Activated CD4-positive, alpha-beta T cell treated with anti-CD3 and anti-CD28 coated beads, Interleukin-2, Interleukin-4, amounts not matched to agents 100 ng/mL and 50 ng/mL, durations not matched to agents 16 hours and 8 hours (primary cell): ENCODE results near the gene COPS6.
"Not testable (repeated sequence)": the region's sequence is repeated elsewhere in the genome, so short reads cannot be mapped to it uniquely, and the experiment has no call there.

ENCODE experiments used
- DNase-seq: peaks from one replicate; pipeline ENCODE4 v3.0.0-alpha.2; 2020; ENCODE audit warnings: low spot score

The COPS6 gene

DNA sequence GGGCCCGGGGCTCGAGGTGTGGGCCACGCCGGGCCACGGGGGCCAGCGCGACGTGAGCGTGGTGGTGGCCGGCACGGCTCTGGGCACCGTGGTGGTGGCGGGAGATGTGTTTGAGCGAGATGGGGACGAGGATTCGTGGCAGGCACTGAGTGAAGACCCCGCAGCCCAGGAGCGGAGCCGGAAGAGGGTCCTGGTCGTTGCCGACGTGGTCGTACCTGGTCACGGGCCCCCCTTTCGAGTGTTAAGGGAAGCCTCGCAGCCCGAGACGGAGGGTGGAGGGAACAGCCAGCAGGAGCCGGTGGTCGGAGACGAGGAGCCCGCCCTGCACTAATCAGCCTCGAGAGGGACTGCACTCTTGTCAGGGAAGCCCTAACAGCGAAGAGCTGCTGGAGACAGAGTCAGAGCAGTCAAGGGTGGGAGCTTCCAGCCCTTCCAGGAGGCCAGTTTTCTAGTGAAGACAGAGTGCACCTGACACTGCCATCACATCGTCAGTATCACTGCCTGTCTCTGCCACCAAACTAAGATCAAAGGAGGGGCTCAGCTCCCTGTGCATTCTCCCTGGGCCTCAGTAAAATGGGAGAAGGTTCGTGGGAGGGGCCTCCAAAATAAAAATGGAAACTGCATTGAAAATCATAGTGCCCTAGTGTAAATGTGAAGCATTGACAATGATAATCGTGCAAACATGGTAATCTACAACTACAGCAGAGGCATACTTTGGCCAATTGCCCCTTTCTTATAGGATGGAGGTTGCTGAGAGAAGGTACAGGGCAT lies 39.3 kb downstream of the COPS6 start:
- DNase-seq, result no peak

DNA sequence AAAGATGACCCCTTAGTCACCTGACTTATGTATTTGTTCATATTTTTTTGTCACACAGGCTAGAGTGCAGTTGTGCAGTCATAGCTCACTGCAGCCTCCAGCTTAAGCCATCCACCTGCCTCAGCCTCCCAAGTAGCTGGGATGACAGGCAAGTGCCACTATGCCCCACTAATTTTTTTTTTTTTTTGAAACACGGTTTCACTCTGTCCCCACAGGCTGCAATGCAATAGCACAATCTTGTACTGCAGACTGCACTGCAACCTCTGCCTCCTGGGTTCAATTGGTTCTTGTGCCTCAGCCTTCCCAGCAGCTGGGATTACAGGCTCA lies 39.8 kb downstream of the COPS6 start:
- DNase-seq, result no peak

DNA sequence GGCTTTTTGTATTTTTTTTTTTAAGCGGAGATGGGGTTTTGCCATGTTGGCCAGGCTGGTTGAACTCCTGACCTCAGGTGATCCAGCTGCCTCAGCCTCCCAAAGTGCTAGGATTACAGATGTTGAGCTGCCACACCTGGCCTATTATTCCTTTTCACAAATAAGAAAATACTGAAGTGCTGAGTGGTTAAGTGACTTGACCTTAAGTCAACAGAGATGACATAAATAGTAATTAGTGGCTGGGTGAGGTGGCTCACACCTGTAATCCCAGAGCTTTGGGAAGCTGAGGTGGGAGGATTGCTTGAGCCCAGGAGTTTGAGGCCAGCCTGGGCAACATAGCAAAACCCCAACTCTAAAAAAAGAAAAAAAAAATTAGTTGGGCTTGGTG lies 41.4 kb downstream of the COPS6 start:
- not testable (repeated sequence) for DNase-seq

DNA sequence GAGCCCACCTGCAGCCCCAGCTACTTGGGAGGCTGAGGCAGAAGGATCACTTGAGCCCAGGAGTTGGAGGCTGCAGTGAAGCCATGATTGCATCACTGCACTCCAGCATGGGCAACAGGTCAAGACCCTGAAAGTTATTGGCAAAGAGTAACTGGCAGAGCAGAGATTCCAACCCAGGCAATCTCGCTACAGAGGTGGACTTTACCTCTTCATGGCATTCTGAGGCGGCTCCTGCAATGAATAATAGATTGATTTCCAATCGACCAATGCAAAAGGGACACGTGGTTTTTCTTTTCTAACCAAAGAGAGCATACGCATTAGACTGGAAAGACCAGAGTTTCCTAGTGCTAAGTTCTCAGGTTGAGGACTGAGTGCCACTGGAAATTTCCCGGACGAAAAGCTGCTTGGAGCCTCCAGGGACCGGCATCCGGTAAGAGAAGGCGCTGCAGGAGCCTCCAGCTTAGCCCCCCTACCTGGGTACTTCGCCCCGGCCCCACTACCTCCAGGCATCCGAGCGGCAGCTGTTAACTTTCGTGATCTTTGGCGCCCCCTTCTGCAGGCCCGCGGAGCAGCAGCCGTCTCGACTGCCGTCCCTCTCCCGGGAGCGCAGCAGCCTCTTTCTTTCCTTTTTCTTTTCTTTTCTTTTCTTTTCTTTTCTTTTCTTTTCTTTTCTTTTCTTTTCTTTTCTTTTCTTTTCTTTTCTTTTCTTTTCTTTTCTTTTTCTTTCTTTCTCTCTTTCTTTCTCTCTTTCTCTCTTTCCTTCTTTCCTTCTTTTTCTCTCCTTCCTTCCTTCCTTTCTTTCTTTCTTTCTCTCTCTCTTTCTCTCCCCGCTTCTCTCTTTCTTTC lies 42.1 kb downstream of the COPS6 start:
- DNase-seq, result peak; percentile 82

DNA sequence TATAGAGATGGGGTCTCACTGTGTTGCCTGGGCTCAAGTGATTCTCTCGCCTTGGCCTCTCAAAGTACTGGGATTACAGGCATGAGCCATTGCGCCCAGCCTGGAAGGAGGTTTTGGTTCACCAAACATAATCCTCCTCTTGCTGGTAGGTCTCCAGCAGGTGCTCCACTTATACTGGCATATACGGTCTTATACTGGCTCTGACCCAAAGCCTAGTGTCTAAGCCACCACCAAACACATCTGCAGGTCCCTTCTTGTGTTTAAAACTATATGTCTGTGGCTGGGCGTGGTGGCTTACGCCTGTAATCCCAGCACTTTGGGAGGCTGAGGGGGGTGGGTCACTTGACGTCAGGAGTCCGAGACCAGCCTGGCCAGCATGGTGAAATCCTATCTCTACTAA lies 43.4 kb downstream of the COPS6 start:
- DNase-seq, result no peak

DNA sequence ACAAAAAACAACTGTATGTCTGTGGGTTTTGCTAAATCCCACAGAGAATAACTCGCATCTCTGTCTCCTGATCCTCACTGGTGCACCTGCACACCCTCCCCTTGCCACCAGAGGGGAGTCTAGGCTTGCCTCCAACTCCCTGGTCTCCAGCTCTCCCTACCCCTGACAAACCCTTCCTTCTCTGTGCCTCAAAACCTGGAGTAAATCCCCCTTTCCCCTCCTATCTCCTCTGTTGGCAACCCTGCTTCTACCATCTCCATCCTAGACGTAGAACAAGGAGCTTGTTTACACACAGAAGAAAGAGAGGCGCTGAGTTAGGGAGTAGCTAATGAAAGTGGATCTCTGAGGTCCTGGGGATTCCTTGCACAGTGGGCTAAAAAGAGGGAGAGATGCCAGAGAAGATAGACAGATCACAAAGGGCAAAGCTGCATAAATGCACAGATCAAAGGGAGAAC lies 44.0 kb downstream of the COPS6 start:
- DNase-seq, result peak; percentile 71

DNA sequence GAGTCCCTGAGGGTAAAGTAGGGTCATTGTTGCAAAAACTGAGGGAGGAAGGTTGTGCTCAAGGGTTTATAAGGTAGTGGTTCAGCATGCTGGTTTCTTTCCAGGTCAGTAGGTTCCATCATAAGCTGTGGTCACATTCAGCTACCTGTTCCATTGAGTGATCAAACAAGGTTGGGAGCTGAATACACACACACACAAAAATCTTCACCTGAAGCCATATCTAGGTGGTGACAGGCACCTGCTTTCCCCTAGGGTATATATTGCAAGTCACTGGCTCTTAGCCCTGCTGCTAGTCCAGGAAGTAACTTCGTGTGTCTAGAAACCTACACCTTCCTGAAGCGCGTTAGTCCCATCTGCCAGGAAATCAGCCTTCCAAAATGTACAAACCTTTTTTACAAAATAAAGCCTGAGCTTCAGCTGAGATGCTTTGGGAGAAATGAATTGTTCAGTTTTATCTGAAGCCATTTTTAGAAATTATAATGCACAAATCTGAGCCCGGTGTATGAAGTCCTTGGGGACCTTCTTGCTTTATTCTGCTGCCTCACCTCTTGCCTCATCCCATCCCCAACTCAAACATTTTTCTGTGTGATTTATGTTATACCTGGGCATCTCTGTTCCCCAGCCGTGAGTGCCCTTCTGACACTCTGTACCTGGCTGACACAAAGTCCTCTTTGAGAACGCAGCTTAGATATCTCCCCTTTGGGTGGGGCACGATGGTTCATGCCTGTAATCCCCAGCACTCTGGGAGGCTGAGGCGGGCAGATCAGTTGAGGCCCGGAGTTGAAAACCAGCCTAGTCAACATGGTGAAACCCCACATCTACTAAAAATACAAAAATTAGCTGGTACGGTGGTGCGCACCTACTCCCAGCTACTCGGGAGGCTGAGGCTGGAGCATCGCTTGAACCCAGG lies 49.3 kb downstream of the COPS6 start:
- no peak for DNase-seq

DNA sequence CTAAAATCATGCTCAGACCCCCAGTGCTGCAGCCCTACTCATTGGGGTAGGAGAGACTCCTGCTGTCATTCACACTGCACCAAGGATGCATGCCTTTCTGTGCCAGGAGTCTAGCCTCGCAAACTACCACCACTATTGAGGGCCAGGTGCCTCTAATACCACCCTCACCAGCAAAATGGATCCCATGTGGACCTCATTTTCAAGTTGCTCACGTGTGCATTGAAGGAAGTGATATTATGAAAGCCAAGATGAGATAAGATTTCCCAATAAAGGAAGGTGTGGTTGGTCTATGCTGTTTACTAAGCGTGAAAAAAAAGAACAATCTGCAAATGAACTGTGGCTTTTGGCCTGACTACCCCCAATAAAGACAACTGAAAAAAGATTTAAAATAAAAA lies 52.8 kb downstream of the COPS6 start:
- no peak for DNase-seq
